GM23338 (cell line): ENCODE measurements around the gene PHKG2. TPM values are rescaled to one million over a fixed set of nuclear protein-coding genes. Genes with fewer than 3 reads are reported as not detected.
A peak's percentile ranks its signal among the peaks of the same experiment; 100 is the strongest.

ENCODE experiments used
- ATAC-seq: fragments of 200-7000 bp; cut with Tn5 transposase; 3 replicates; pipeline ENCODE4 v1.9.1; 2020
- DNase-seq: peaks from one replicate; pipeline ENCODE4 v3.0.0-alpha.2; 2015; ENCODE audit warnings: low spot score
- H2AFZ ChIP-seq: fragments of 200-600 bp; sonication (generic); 2 replicates; pipeline ENCODE4 v1.8.0; 2016; ENCODE audit warnings: antibody characterized with exemption, mild to moderate bottlenecking, moderate library complexity
- H3F3A ChIP-seq: fragments of 200-600 bp; sonication (generic); replicated peaks from 2 replicates; pipeline ENCODE4 v1.8.0; 2017; ENCODE audit warnings: antibody characterized with exemption, mixed run types, low read depth
- H3K27ac ChIP-seq: fragments of 200-600 bp; sonication (generic); 2 replicates; pipeline ENCODE4 v1.6.1; 2016; ENCODE audit warnings: low read depth
- H3K27me3 ChIP-seq: fragments of 200-600 bp; sonication (generic); 2 replicates; pipeline ENCODE4 v1.8.0; 2016; ENCODE audit warnings: mild to moderate bottlenecking, mixed run types, moderate library complexity; ENCODE audit not compliant: insufficient read depth
- H3K36me3 ChIP-seq: fragments of 200-600 bp; sonication (generic); 2 replicates; pipeline ENCODE4 v1.8.0; 2016; ENCODE audit warnings: mild to moderate bottlenecking; ENCODE audit not compliant: insufficient read depth
- H3K4me1 ChIP-seq: fragments of 200-600 bp; sonication (generic); 2 replicates; pipeline ENCODE4 v1.8.0; 2016; ENCODE audit warnings: mild to moderate bottlenecking, moderate library complexity; ENCODE audit not compliant: insufficient read depth
- H3K4me2 ChIP-seq: fragments of 200-600 bp; sonication (generic); 2 replicates; pipeline ENCODE4 v1.7.1; 2017; ENCODE audit warnings: mixed run types
- H3K4me3 ChIP-seq: fragments of 200-600 bp; sonication (generic); 2 replicates; pipeline ENCODE4 v1.6.1; 2016; ENCODE audit warnings: mixed run types
- H3K79me2 ChIP-seq: fragments of 200-600 bp; sonication (generic); replicated peaks from 2 replicates; pipeline ENCODE4 v1.8.0; 2017; ENCODE audit warnings: mild to moderate bottlenecking; ENCODE audit not compliant: insufficient read depth
- H3K9me2 ChIP-seq: fragments of 200-600 bp; sonication (generic); 2 replicates; pipeline ENCODE4 v1.8.0; 2017; ENCODE audit not compliant: insufficient read depth
- H4K20me1 ChIP-seq: fragments of 200-600 bp; sonication (generic); replicated peaks from 2 replicates; pipeline ENCODE4 v1.8.0; 2017; ENCODE audit warnings: mild to moderate bottlenecking; ENCODE audit not compliant: insufficient read depth
- H3K27ac Mint-ChIP-seq: 2 replicates; pipeline ENCODE4 v1.8.0; 2020; ENCODE audit warnings: inconsistent platforms, mild to moderate bottlenecking, moderate library complexity, mixed read lengths
- H3K27me3 Mint-ChIP-seq: 3 replicates; pipeline ENCODE4 v1.8.0; 2022; ENCODE audit warnings: low read depth, mild to moderate bottlenecking, moderate library complexity, mixed read lengths, inconsistent platforms; ENCODE audit not compliant: insufficient read depth, poor library complexity
- H3K36me3 Mint-ChIP-seq: 3 replicates; pipeline ENCODE4 v1.8.0; 2021; ENCODE audit warnings: low read depth, mild to moderate bottlenecking, inconsistent platforms, moderate library complexity, mixed read lengths
- H3K4me1 Mint-ChIP-seq: 3 replicates; pipeline ENCODE4 v1.8.0; 2020; ENCODE audit warnings: mild to moderate bottlenecking, inconsistent platforms, mixed read lengths
- H3K4me3 Mint-ChIP-seq: 3 replicates; pipeline ENCODE4 v1.8.0; 2021; ENCODE audit warnings: moderate library complexity, mild to moderate bottlenecking, inconsistent platforms, mixed read lengths
- H3K9me3 Mint-ChIP-seq: 3 replicates; pipeline ENCODE4 v1.8.0; 2020; ENCODE audit warnings: moderate library complexity, mild to moderate bottlenecking, inconsistent platforms, mixed read lengths
- CREB1 ChIP-seq: fragments of 250-450 bp; sonication (Bioruptor Pico); IDR thresholded peaks from 2 replicates; pipeline ENCODE4 v1.5.0; 2020; ENCODE audit warnings: low read depth, mild to moderate bottlenecking, moderate library complexity
- NANOG ChIP-seq: IDR thresholded peaks from 2 replicates; pipeline ENCODE4 v1.6.1; 2016; ENCODE audit warnings: antibody characterized with exemption, borderline replicate concordance
- POLR2AphosphoS5 ChIP-seq: IDR thresholded peaks from 2 replicates; pipeline ENCODE4 v1.6.1; 2016; ENCODE audit warnings: antibody characterized with exemption, low read depth
- long read RNA-seq: library from polyadenylated mRNA; unstranded; transcript quantifications from one replicate; pipeline ENCODE4 v2.0.0, GENCODE V29; 2020; ENCODE audit not compliant: unreplicated experiment
- polyA plus RNA-seq: library from polyadenylated mRNA; unstranded; fragments of >200 nt; fragmentation: Nextera tagmentation; extraction: Ambion mirVana; gene quantifications from 2 replicates; pipeline ENCODE4 v1.2.1, GENCODE V29; 2016
- total RNA-seq: library from RNA; depleted of rRNA; stranded (reverse); fragments of >200 nt; shearing (Covaris generic); gene quantifications from 2 replicates; pipeline ENCODE4 v1.2.3, GENCODE V29; 2014; rRNA removed
- TF ChIP-seq, protein P1 (sequence below): IDR thresholded peaks from one replicate; pipeline ENCODE4 v1.6.1; 2018; ENCODE audit warnings: antibody characterized with exemption; ENCODE audit not compliant: unreplicated experiment
- TF ChIP-seq, protein P2 (sequence below), 2 experiments: fragments of 200-600 bp in 1 of 2; sonication (generic) in 1 of 2; conservative IDR thresholded peaks; 2 replicates each; pipeline versions ENCODE4 v1.5.1 to v1.6.1; 2016 to 2017; ENCODE audit warnings: antibody characterized with exemption in 2 of 2, low read depth in 2 of 2, mild to moderate bottlenecking in 2 of 2, moderate library complexity in 1 of 2
- TF ChIP-seq, protein P3 (sequence below): IDR thresholded peaks from 2 replicates; pipeline ENCODE4 v1.6.1; 2016; ENCODE audit warnings: antibody characterized with exemption

Gene PHKG2, protein sequence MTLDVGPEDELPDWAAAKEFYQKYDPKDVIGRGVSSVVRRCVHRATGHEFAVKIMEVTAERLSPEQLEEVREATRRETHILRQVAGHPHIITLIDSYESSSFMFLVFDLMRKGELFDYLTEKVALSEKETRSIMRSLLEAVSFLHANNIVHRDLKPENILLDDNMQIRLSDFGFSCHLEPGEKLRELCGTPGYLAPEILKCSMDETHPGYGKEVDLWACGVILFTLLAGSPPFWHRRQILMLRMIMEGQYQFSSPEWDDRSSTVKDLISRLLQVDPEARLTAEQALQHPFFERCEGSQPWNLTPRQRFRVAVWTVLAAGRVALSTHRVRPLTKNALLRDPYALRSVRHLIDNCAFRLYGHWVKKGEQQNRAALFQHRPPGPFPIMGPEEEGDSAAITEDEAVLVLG
- total RNA-seq, result 27.0 and 31.3 TPM in 2 replicates
- 26.9 and 28.1 TPM in 2 replicates for polyA plus RNA-seq
- long read RNA-seq, full-length matches to known transcripts, result 15 of 26 reads
- long read RNA-seq, partial matches to known transcripts, result 1 of 26 reads
- long read RNA-seq, other reads (novel, unspliced or antisense), result 10 of 26 reads

DNA sequence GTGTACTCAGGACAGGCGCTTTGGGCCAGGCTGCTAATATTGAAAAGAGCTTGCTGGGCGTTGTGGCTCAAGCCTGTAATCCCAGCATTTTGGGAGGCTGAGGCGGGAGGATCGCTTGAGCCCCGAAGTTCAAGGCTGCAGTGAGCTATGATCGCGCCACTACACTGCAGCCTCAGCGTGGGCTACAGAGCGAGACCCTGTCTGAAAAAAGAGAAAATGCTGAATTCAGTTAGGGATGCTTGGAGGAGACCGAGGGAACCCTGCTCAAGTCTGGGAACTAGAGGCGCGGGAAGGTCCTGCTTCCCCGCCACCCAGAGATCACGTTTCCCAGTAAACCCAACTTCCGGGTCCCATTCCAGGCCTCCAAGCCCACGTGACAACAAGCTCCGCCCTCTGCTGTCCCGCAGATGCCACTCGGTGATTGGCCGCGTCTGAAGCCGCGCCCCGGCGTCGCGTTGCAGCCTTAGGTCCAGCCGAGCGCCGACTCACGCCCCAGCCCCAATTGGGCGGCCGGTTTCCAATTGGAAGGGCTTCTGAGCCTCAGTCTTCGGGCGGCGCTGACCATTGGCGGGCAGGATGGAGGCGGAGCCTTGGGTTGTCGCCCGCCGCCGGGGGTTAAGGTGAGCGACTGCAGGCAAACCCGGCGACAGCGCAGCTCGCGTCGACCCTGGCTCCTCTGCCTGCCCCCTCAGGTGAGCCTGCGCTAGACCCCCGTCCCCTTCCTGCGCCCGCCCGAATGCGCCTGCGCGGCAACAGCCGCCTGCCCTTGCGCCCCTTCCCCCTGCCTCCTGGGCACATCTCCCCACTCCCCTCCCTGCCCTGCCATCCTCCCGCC, at the start of gene PHKG2:
Gene PHKG2 (plus strand): TSS at position 627 of the 835 bp plus-strand sequence. CDS start 396 bp downstream, outside the sequence.
- Histone ChIP-seq H3F3A (peaks cover 4% of the 10 kb centered on the region; the same call in 1 of the 2 replicates), H3K27ac (peak within 1 kb of the TSS; percentile 91), H3K4me2 (peak within 1 kb of the TSS; percentile 74), H3K9me2 (no peaks in the 10 kb centered on the region), H4K20me1 (no peaks in the 10 kb centered on the region; the same call in 1 of the 2 replicates), H3K36me3 (peaks cover 5% of the 10 kb centered on the region; the same call in 1 of the 2 replicates), H3K79me2 (peaks cover 15% of the 10 kb centered on the region), H2AFZ (peak within 1 kb of the TSS; percentile 88), H3K4me3 (peak within 1 kb of the TSS; percentile 71), H3K27me3 (no peaks in the 10 kb centered on the region), H3K4me1 (peaks cover 7% of the 10 kb centered on the region; the same call in 1 of the 2 replicates)
- ATAC-seq (peak; percentile 97), DNase-seq (peak; percentile 100)
- peak within 1 kb of the TSS; percentile 96 for H3K27ac Mint-ChIP-seq
- peak within 1 kb of the TSS; percentile 97 for H3K4me3 Mint-ChIP-seq
- peaks cover 16% of the 10 kb centered on the region for H3K27me3 Mint-ChIP-seq
- H3K9me3 Mint-ChIP-seq, result no peaks in the 10 kb centered on the region
- TF ChIP-seq CREB1 (CRISPR knock-in tag), result 0 out of 2 replicates have a peak, but pooled peaks have one; percentile 3
- TF ChIP-seq, protein P1, sequence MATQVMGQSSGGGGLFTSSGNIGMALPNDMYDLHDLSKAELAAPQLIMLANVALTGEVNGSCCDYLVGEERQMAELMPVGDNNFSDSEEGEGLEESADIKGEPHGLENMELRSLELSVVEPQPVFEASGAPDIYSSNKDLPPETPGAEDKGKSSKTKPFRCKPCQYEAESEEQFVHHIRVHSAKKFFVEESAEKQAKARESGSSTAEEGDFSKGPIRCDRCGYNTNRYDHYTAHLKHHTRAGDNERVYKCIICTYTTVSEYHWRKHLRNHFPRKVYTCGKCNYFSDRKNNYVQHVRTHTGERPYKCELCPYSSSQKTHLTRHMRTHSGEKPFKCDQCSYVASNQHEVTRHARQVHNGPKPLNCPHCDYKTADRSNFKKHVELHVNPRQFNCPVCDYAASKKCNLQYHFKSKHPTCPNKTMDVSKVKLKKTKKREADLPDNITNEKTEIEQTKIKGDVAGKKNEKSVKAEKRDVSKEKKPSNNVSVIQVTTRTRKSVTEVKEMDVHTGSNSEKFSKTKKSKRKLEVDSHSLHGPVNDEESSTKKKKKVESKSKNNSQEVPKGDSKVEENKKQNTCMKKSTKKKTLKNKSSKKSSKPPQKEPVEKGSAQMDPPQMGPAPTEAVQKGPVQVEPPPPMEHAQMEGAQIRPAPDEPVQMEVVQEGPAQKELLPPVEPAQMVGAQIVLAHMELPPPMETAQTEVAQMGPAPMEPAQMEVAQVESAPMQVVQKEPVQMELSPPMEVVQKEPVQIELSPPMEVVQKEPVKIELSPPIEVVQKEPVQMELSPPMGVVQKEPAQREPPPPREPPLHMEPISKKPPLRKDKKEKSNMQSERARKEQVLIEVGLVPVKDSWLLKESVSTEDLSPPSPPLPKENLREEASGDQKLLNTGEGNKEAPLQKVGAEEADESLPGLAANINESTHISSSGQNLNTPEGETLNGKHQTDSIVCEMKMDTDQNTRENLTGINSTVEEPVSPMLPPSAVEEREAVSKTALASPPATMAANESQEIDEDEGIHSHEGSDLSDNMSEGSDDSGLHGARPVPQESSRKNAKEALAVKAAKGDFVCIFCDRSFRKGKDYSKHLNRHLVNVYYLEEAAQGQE, result no peak
- peak; percentile 69 for TF ChIP-seq POLR2AphosphoS5
- TF ChIP-seq, protein P2, sequence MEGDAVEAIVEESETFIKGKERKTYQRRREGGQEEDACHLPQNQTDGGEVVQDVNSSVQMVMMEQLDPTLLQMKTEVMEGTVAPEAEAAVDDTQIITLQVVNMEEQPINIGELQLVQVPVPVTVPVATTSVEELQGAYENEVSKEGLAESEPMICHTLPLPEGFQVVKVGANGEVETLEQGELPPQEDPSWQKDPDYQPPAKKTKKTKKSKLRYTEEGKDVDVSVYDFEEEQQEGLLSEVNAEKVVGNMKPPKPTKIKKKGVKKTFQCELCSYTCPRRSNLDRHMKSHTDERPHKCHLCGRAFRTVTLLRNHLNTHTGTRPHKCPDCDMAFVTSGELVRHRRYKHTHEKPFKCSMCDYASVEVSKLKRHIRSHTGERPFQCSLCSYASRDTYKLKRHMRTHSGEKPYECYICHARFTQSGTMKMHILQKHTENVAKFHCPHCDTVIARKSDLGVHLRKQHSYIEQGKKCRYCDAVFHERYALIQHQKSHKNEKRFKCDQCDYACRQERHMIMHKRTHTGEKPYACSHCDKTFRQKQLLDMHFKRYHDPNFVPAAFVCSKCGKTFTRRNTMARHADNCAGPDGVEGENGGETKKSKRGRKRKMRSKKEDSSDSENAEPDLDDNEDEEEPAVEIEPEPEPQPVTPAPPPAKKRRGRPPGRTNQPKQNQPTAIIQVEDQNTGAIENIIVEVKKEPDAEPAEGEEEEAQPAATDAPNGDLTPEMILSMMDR (conservative IDR thresholded peaks at IDR 0.05; ENCODE audit: low read depth in 2 of 2), result no peak
- TF ChIP-seq NANOG, result no peak
- TF ChIP-seq, protein P3, sequence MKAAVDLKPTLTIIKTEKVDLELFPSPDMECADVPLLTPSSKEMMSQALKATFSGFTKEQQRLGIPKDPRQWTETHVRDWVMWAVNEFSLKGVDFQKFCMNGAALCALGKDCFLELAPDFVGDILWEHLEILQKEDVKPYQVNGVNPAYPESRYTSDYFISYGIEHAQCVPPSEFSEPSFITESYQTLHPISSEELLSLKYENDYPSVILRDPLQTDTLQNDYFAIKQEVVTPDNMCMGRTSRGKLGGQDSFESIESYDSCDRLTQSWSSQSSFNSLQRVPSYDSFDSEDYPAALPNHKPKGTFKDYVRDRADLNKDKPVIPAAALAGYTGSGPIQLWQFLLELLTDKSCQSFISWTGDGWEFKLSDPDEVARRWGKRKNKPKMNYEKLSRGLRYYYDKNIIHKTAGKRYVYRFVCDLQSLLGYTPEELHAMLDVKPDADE, result 0 out of 2 replicates have a peak, but pooled peaks have one; percentile 6
- H3K36me3 Mint-ChIP-seq, result peaks cover 35% of the 10 kb centered on the region
- peaks cover 8% of the 10 kb centered on the region for H3K4me1 Mint-ChIP-seq
